Loucy (cell line): ENCODE measurements around the gene NRG2.

Source experiments
- H2AFZ ChIP-seq: fragments of 200-600 bp; sonication (generic); 2 replicates; pipeline ENCODE4 v1.6.0; 2016; ENCODE audit warnings: antibody characterized with exemption, mild to moderate bottlenecking, low read length, moderate library complexity
- H3F3A ChIP-seq: fragments of 200-600 bp; 2 replicates; pipeline ENCODE4 v1.6.0; 2016; ENCODE audit warnings: antibody characterized with exemption, low read depth, mild to moderate bottlenecking
- H3K27me3 ChIP-seq: fragments of 200-600 bp; sonication (generic); 2 replicates; pipeline ENCODE4 v1.6.1; 2014; ENCODE audit warnings: low read length, mild to moderate bottlenecking; ENCODE audit not compliant: insufficient read depth, poor library complexity, severe bottlenecking
- H3K36me3 ChIP-seq: fragments of 200-600 bp; sonication (generic); 2 replicates; pipeline ENCODE4 v1.6.1; 2016; ENCODE audit warnings: low read length; ENCODE audit not compliant: insufficient read depth
- H3K4me1 ChIP-seq: fragments of 200-600 bp; sonication (generic); 2 replicates; pipeline ENCODE4 v1.5.1; 2014; ENCODE audit warnings: low read length, mild to moderate bottlenecking; ENCODE audit not compliant: insufficient read depth, poor library complexity, severe bottlenecking
- H3K4me2 ChIP-seq: fragments of 200-600 bp; sonication (generic); 2 replicates; pipeline ENCODE4 v1.6.0; 2014; ENCODE audit warnings: antibody characterized with exemption, low read length, low read depth, mild to moderate bottlenecking; ENCODE audit not compliant: poor library complexity, severe bottlenecking
- H3K4me3 ChIP-seq: fragments of 200-600 bp; sonication (generic); 2 replicates; pipeline ENCODE4 v1.5.1; 2014; ENCODE audit warnings: low read length, mild to moderate bottlenecking, mixed read lengths; ENCODE audit not compliant: poor library complexity, severe bottlenecking
- H3K79me2 ChIP-seq: fragments of 200-600 bp; sonication (generic); 2 replicates; pipeline ENCODE4 v1.6.1; 2014; ENCODE audit warnings: low read length; ENCODE audit not compliant: insufficient read depth
- H3K9ac ChIP-seq: fragments of 200-600 bp; sonication (generic); 2 replicates; pipeline ENCODE4 v1.6.0; 2014; ENCODE audit warnings: mild to moderate bottlenecking, low read depth, low read length, moderate library complexity; ENCODE audit not compliant: poor library complexity, severe bottlenecking
- H3K9me2 ChIP-seq: fragments of 200-600 bp; sonication (generic); replicated peaks from 2 replicates; pipeline ENCODE4 v1.6.1; 2016; ENCODE audit warnings: low read depth, low read length, mixed read lengths
- H3K9me3 ChIP-seq: fragments of 200-600 bp; sonication (generic); 2 replicates; pipeline ENCODE4 v1.6.1; 2014; ENCODE audit warnings: mild to moderate bottlenecking, antibody characterized with exemption, low read length, low read depth; ENCODE audit not compliant: insufficient read depth
- H4K20me1 ChIP-seq: fragments of 200-600 bp; sonication (generic); 2 replicates; pipeline ENCODE4 v1.6.0; 2014; ENCODE audit warnings: antibody characterized with exemption, low read length, mild to moderate bottlenecking; ENCODE audit not compliant: insufficient read depth, poor library complexity, severe bottlenecking
- CTCF ChIP-seq: fragments of 200-600 bp; sonication (generic); conservative IDR thresholded peaks from 2 replicates; pipeline ENCODE4 v1.5.1; 2014; ENCODE audit warnings: mild to moderate bottlenecking, antibody characterized with exemption, low read length
- EZH2phosphoT487 ChIP-seq: fragments of 200-600 bp; IDR thresholded peaks from 2 replicates; pipeline ENCODE4 v1.6.1; 2018; ENCODE audit warnings: antibody characterized with exemption, mild to moderate bottlenecking, moderate library complexity, borderline replicate concordance

The NRG2 gene

GRCh38 chr5:139964994-139965565 is 78.0 kb downstream of the NRG2 start:
- Histone ChIP-seq H4K20me1 (no peaks in the 10 kb centered on the region), H2AFZ (no peak overlapping the region), H3K4me1 (no peaks in the 10 kb centered on the region), H3K9ac (no peak overlapping the region), H3K9me3 (no peaks in the 10 kb centered on the region), H3F3A (no peaks in the 10 kb centered on the region), H3K4me3 (no peak overlapping the region), H3K36me3 (no peaks in the 10 kb centered on the region), H3K27me3 (no peaks in the 10 kb centered on the region), H3K9me2 (no peaks in the 10 kb centered on the region), H3K4me2 (no peak overlapping the region), H3K79me2 (no peaks in the 10 kb centered on the region)
- no peak for TF ChIP-seq EZH2phosphoT487
- no peak for TF ChIP-seq CTCF

DNA sequence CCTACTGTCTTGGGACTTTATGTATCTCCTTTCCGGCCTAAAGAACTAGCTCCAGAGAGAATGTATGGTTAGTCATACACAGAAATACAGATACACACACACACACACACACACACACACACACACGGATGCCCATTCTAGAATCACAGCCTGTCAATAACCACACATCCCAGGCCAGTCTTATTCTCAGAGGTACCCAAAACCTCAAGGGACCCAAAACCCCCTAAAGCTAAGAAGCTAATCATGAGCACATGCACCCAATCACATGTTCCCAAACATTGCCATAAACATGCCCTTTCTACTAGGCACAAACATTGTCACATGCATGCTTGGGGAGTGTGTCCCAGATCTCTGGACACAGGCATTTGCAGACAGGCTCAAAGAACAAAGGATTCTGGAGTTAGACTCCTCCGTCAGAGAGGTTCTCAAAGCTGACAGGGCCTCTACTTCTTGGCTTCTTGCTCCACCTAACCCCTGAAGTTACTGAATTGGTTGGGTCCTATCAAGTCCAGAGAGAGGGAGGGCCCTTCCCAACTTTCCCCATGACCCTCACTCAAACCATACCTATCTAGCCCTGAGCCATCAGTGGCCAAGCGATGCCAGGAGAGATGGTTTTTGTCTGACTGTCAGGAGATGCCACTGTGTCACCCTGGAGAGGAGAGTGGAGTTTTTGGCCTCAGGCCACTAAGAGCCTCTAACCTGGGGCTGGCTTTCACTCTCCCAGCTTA is 78.7 kb downstream of the NRG2 start:
- Histone ChIP-seq H3K9me3 (no peaks in the 10 kb centered on the region), H3K9me2 (no peaks in the 10 kb centered on the region), H4K20me1 (no peaks in the 10 kb centered on the region), H3K4me2 (no peak overlapping the region), H3K4me3 (no peak overlapping the region), H3F3A (no peaks in the 10 kb centered on the region), H3K27me3 (no peaks in the 10 kb centered on the region), H3K36me3 (no peaks in the 10 kb centered on the region), H3K4me1 (no peaks in the 10 kb centered on the region), H2AFZ (no peak overlapping the region), H3K9ac (no peak overlapping the region), H3K79me2 (no peaks in the 10 kb centered on the region)
- no peak for TF ChIP-seq CTCF
- TF ChIP-seq EZH2phosphoT487, result no peak

DNA sequence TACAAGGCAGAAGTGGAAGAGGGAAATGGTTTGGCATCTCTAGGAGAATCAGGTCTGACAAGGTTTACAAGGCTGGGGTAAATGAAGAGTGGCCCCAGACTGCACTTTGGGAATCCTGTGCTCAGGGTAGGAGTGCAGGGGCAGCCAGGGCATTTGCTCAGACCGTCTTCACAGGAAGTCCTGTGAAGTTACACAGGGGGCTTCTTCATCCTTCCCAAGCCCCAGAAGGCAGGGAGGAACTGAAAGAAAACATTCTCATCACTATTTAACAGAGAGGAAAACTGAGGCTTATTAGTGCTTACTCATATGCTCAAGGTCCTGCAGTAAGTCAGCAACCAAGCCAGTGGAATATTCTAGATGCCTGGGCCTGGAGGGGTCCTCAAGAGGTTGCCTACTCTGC is 80.7 kb downstream of the NRG2 start:
- H3K9ac ChIP-seq, result no peak overlapping the region
- H3K9me3 ChIP-seq, result no peaks in the 10 kb centered on the region
- H2AFZ ChIP-seq, result no peak overlapping the region
- no peaks in the 10 kb centered on the region for H3K27me3 ChIP-seq
- TF ChIP-seq EZH2phosphoT487 (no peak), CTCF (no peak)
- no peak overlapping the region for H3K4me3 ChIP-seq
- H3K36me3 ChIP-seq, result no peaks in the 10 kb centered on the region
- no peaks in the 10 kb centered on the region for H3K9me2 ChIP-seq
- H4K20me1 ChIP-seq, result no peaks in the 10 kb centered on the region
- no peaks in the 10 kb centered on the region for H3K4me1 ChIP-seq
- no peaks in the 10 kb centered on the region for H3F3A ChIP-seq
- H3K4me2 ChIP-seq, result no peak overlapping the region
- H3K79me2 ChIP-seq, result no peaks in the 10 kb centered on the region
